ENCODE measurements around the gene ACIN1. TPM values are rescaled to one million over a fixed set of nuclear protein-coding genes. Genes with fewer than 3 reads are reported as not detected.

ACIN1 gene
- total and polyA plus RNA-seq, 12 donors: 35.7 to 119 (median 68.0) TPM

DNA sequence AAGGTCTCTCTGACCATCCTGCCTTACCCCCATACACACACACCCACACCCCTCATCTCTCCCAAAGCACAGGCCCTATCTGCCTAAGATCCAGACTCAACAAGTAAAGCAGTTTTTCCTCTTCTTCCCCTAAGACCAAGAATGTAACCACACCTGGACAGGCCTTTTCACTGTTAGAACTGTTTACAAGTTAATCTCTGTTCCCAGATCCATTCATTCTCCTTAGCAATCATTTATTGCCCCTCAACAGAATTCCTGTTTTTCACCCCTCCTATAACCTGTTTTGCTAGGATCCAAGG, 11.8 kb upstream of the ACIN1 start:
- no peak for ATAC-seq

DNA sequence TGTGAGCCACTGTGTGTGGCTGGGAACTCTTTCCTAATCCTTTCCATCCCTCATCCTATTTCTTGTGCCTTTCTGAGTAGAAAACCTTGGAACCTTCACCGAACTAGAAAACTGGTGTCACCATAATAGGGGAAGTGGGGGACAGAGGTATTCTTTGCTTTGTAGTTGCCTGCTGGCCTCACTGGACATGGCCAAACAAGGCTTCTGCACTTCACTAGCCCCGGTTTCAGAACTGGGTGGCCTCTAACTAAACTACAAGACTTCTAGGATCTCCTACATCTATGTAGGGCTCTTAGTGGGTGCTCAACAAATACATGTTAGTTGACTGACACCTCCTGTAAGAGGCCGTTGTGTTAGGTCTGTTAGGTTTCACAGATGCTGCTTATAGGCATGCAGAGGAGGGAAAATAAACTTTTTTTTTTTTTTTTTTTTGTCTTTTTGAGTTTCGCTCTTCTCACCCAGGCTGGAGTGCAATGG, 10.4 kb upstream of the ACIN1 start:
- WGBS, 2 donors: 91 to 93% methylated on average over 4 of the region's 4 CpGs
- Histone ChIP-seq H3K36me3 (no peaks in the 10 kb centered on the region), H3K4me3 (no peak overlapping the region), H3K9me3 (no peaks in the 10 kb centered on the region), H3K27ac (no peak overlapping the region), H3K27me3 (peaks cover 0 to 8% (median 0%) of the 10 kb centered on the region in 7 donors), H3K4me1 (peaks cover 0 to 13% (median 0%) of the 10 kb centered on the region in 9 donors)
- intact Hi-C loops (cut with DNase I): loop anchor here in 1 of 10 donors (5.0 kb wide), 1 partner anchor 38 kb away; no protein-coding TSS in a partner anchor
- TF ChIP-seq, protein P1, sequence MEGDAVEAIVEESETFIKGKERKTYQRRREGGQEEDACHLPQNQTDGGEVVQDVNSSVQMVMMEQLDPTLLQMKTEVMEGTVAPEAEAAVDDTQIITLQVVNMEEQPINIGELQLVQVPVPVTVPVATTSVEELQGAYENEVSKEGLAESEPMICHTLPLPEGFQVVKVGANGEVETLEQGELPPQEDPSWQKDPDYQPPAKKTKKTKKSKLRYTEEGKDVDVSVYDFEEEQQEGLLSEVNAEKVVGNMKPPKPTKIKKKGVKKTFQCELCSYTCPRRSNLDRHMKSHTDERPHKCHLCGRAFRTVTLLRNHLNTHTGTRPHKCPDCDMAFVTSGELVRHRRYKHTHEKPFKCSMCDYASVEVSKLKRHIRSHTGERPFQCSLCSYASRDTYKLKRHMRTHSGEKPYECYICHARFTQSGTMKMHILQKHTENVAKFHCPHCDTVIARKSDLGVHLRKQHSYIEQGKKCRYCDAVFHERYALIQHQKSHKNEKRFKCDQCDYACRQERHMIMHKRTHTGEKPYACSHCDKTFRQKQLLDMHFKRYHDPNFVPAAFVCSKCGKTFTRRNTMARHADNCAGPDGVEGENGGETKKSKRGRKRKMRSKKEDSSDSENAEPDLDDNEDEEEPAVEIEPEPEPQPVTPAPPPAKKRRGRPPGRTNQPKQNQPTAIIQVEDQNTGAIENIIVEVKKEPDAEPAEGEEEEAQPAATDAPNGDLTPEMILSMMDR (IDR thresholded peaks at IDR 0.05): no peak
- DNase-seq (no peak), ATAC-seq (no peak)

More for the DNA sequence above, 11.8 kb upstream of the ACIN1 start:
- no peaks in the 10 kb centered on the region for H3K36me3 ChIP-seq
- DNase-seq: no peak
- H3K4me1 ChIP-seq: peaks cover 0 to 13% (median 0%) of the 10 kb centered on the region in 9 donors
- peaks cover 0 to 14% (median 5%) of the 10 kb centered on the region in 7 donors for H3K27me3 ChIP-seq
- H3K9me3 ChIP-seq: no peaks in the 10 kb centered on the region
- H3K27ac ChIP-seq: no peak overlapping the region
- intact Hi-C loops (cut with DNase I): loop anchor here in 1 of 10 donors (5.0 kb wide), 1 partner anchor 39 kb away; no protein-coding TSS in a partner anchor
- TF ChIP-seq, protein P1 (IDR thresholded peaks at IDR 0.05): no peak
- H3K4me3 ChIP-seq: no peak overlapping the region

DNA sequence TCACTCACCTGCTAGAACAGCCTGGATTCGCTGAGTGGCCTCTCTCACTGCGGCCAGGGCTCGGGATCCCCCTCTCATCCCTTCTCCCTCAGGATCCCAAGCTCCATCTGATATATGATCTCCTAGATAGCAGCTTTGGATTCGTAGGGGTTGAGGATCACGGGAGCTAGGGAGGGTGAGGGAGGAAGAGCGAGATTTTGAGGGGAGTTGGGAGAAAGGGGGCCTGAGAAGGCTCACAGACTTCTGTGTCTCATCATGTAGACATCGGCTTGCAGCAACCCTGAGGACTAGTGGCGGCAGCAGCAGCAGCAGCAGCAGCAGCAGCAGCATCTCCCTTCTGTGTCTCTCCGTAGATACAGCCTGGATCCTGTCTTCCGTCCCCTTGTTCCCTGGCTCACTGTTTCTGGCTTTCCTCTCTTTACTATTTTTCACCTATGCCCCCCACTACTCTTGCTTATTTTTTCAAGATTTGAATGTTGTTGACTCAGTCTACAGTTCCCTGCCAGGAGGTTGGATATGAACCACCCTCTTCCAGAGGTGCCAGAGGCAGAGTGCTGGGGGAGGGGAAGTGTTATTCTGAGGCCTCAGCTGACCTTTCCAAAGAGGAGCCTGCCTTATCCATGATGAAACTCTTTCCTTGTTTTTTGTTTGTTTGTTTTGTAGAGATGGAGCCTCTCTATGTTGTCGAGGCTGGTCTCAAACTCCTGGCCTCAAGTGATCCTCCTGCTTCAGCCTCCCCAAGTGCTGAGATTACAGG, 9.8 kb upstream of the ACIN1 start, which contains the start of gene CIROP:
CIROP (minus strand) TSS at position 399 of the 757 bp plus-strand sequence; CDS start at position 330, 69 bp downstream.
- 66 to 70% methylated on average over 11 of the region's 11 CpGs for WGBS, 2 donors
- no peaks in the 10 kb centered on the region for H3K9me3 ChIP-seq
- no peak within 1 kb of the TSS for H3K4me3 ChIP-seq
- intact Hi-C loops (cut with DNase I): loop anchor here in 1 of 10 donors (5.0 kb wide), 1 partner anchor 37 kb away; no protein-coding TSS in a partner anchor
- no peak for ATAC-seq
- no peaks in the 10 kb centered on the region for H3K36me3 ChIP-seq
- DNase-seq: no peak
- peaks cover 0 to 15% (median under 1%) of the 10 kb centered on the region in 9 donors for H3K4me1 ChIP-seq
- TF ChIP-seq, protein P1 (IDR thresholded peaks at IDR 0.05): no peak
- H3K27ac ChIP-seq: no peak within 1 kb of the TSS
- H3K27me3 ChIP-seq: peaks cover 0 to 2% (median 0%) of the 10 kb centered on the region in 7 donors

DNA sequence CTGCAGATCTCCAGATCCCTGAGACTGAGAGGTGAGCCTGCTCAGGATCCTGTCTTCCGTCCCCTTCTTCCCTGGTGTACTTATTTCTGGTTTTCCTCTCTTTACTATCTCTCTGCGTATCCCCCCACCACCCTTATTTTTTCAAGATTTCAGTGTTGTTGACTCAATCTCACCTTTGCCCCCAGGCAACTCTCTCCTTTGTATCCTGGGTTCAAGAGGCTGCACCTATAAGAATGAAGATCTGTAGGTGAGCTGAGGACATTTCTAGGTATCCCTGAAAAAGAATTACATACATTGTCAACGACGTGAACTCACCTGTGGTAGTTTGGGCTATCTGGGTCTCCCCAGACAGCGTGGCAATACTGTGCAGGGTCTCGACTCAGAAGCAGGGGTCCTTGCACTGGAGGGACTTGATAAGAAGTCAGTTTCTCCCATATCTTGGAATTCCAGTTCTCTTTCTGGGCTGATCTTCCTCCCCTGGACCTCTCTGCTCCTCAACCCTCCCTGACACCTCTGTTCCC, 9.2 kb upstream of the ACIN1 start:
- ATAC-seq (no peak), DNase-seq (no peak)
- intact Hi-C loops (cut with DNase I): no loop called here
- H3K27me3 ChIP-seq: no peaks in the 10 kb centered on the region
- TF ChIP-seq, protein P1 (IDR thresholded peaks at IDR 0.05): no peak
- no peak overlapping the region for H3K4me3 ChIP-seq
- WGBS, 2 donors: 78 to 83% methylated on average over 6 of the region's 6 CpGs
- no peaks in the 10 kb centered on the region for H3K9me3 ChIP-seq
- peaks cover 0 to 6% (median under 1%) of the 10 kb centered on the region in 9 donors for H3K36me3 ChIP-seq
- peaks cover 0 to 16% (median 5%) of the 10 kb centered on the region in 9 donors for H3K4me1 ChIP-seq
- H3K27ac ChIP-seq: no peak overlapping the region

Data from heart right ventricle (tissue), 16 donors.